Measurements from ENCODE around the gene SLC48A1.

DNA sequence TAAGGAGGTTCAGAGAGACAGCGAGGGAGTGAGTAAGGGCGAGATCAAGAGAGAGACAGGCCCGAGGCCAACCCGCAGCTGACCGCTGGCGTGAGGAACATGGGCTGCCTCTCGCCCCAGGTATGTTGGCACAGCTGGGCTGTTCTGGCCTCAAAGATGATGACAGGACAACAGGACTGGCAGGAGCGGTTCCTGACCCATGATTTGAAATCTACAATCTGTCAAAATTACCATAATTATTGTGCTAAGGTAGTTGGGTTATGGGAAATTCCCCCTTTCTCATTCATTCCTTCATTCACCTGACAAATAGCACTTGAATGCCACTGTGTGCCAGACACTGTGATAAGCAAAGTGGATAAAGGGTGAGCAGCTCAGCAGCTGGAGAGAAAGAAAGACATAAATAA, 42.7 kb upstream of the SLC48A1 start:
- TF ChIP-seq, protein P1, sequence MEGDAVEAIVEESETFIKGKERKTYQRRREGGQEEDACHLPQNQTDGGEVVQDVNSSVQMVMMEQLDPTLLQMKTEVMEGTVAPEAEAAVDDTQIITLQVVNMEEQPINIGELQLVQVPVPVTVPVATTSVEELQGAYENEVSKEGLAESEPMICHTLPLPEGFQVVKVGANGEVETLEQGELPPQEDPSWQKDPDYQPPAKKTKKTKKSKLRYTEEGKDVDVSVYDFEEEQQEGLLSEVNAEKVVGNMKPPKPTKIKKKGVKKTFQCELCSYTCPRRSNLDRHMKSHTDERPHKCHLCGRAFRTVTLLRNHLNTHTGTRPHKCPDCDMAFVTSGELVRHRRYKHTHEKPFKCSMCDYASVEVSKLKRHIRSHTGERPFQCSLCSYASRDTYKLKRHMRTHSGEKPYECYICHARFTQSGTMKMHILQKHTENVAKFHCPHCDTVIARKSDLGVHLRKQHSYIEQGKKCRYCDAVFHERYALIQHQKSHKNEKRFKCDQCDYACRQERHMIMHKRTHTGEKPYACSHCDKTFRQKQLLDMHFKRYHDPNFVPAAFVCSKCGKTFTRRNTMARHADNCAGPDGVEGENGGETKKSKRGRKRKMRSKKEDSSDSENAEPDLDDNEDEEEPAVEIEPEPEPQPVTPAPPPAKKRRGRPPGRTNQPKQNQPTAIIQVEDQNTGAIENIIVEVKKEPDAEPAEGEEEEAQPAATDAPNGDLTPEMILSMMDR (IDR thresholded peaks at IDR 0.05): no peak
- TF ChIP-seq POLR2A (IDR thresholded peaks at IDR 0.05) (no peak), POLR2AphosphoS5 (IDR thresholded peaks at IDR 0.05) (no peak), EP300 (IDR thresholded peaks at IDR 0.05; ENCODE audit: low read depth) (no peak)
